Smooth muscle cell (in vitro differentiated cells): ENCODE results near the gene TNFRSF1A. TPM values are rescaled to one million over a fixed set of nuclear protein-coding genes. Genes with fewer than 3 reads are reported as not detected.

ENCODE experiments used
- DNase-seq: peaks from one replicate; lab custom pipeline; 2025; ENCODE audit not compliant: unreplicated experiment; lab: John Stamatoyannopoulos, UW
- H2AFZ ChIP-seq: fragments of 200-600 bp; sonication (generic); 2 replicates; pipeline ENCODE4 v1.6.0; 2016; ENCODE audit warnings: antibody characterized with exemption, low read depth, mild to moderate bottlenecking
- H3F3A ChIP-seq: fragments of 200-600 bp; sonication (generic); 2 replicates; pipeline ENCODE4 v1.6.0; 2017; ENCODE audit warnings: antibody characterized with exemption, low read depth
- H3K27ac ChIP-seq: fragments of 200-600 bp; sonication (generic); 2 replicates; pipeline ENCODE4 v1.5.1; 2016; ENCODE audit warnings: low read depth, mild to moderate bottlenecking
- H3K27me3 ChIP-seq: fragments of 200-600 bp; sonication (generic); 2 replicates; pipeline ENCODE4 v1.6.1; 2016; ENCODE audit warnings: low read depth, mild to moderate bottlenecking
- H3K36me3 ChIP-seq: fragments of 200-600 bp; sonication (generic); 2 replicates; pipeline ENCODE4 v1.5.1; 2016; ENCODE audit warnings: low read depth
- H3K4me1 ChIP-seq: fragments of 200-600 bp; sonication (generic); 2 replicates; pipeline ENCODE4 v1.5.1; 2016; ENCODE audit warnings: low read depth
- H3K4me2 ChIP-seq: fragments of 200-600 bp; sonication (generic); 2 replicates; pipeline ENCODE4 v1.6.0; 2016; ENCODE audit warnings: mild to moderate bottlenecking
- H3K4me3 ChIP-seq: fragments of 200-600 bp; sonication (generic); 2 replicates; pipeline ENCODE4 v1.5.1; 2016; ENCODE audit warnings: mild to moderate bottlenecking
- H3K79me2 ChIP-seq: fragments of 200-600 bp; sonication (generic); 2 replicates; pipeline ENCODE4 v1.6.0; 2016; ENCODE audit warnings: low read depth, mild to moderate bottlenecking
- H3K9ac ChIP-seq: fragments of 200-600 bp; sonication (generic); 2 replicates; pipeline ENCODE4 v1.6.0; 2016; ENCODE audit warnings: low read depth
- H3K9me3 ChIP-seq: fragments of 200-600 bp; sonication (generic); replicated peaks from 2 replicates; pipeline ENCODE4 v1.5.1; 2016; ENCODE audit warnings: low read depth
- H4K20me1 ChIP-seq: fragments of 200-600 bp; sonication (generic); 2 replicates; pipeline ENCODE4 v1.6.0; 2016; ENCODE audit warnings: low read depth
- CTCF ChIP-seq: fragments of 200-600 bp; sonication (generic); IDR thresholded peaks from 2 replicates; pipeline ENCODE4 v1.5.1; 2017; ENCODE audit warnings: borderline replicate concordance, mild to moderate bottlenecking, antibody characterized with exemption; ENCODE audit not compliant: insufficient read depth, poor library complexity, severe bottlenecking
- WGBS: methylation state at CpG from one replicate; pipeline ENCODE4 v1.1.7; 2016; ENCODE audit warnings: low lambda C conversion rate; 5-methylcytosine and 5-hydroxymethylcytosine counted together
- polyA plus RNA-seq: library from polyadenylated mRNA; unstranded; fragments of >200 nt; fragmentation: Nextera tagmentation; extraction: Ambion mirVana; gene quantifications from 2 replicates; pipeline ENCODE4 v1.2.1, GENCODE V29; 2016
- total RNA-seq: library from RNA; depleted of rRNA; stranded (reverse); fragments of >200 nt; gene quantifications from 2 replicates; pipeline ENCODE4 v1.2.3, GENCODE V29; 2014

Gene TNFRSF1A
- total and polyA plus RNA-seq, 2 experiments from 2014 or later, result 110 to 144 TPM

- H3K4me2 ChIP-seq, result no peak overlapping the region
- H3K4me3 ChIP-seq, result no peak overlapping the region
- H3F3A ChIP-seq, result peaks cover 14% of the 10 kb centered on the region
- no peak overlapping the region for H3K27ac ChIP-seq
- no peaks in the 10 kb centered on the region for H3K36me3 ChIP-seq
- no peaks in the 10 kb centered on the region for H4K20me1 ChIP-seq
- H2AFZ ChIP-seq, result no peak overlapping the region
- TF ChIP-seq CTCF, result no peak
- 94% methylated on average over 4 of the region's 4 CpGs for WGBS
- peaks cover 20% of the 10 kb centered on the region for H3K4me1 ChIP-seq
- no peaks in the 10 kb centered on the region for H3K27me3 ChIP-seq
- H3K9me3 ChIP-seq, result no peaks in the 10 kb centered on the region
- H3K9ac ChIP-seq, result no peak overlapping the region
- no peaks in the 10 kb centered on the region for H3K79me2 ChIP-seq
- DNase-seq, result no peak
Measured at GRCh38 chr12:6319446-6319845, 22.4 kb downstream of the TNFRSF1A start.

- H3K9me3 ChIP-seq, result no peaks in the 10 kb centered on the region
- H3K79me2 ChIP-seq, result no peaks in the 10 kb centered on the region
- H3F3A ChIP-seq, result peaks cover 10% of the 10 kb centered on the region
- no peak overlapping the region for H3K9ac ChIP-seq
- H3K27me3 ChIP-seq, result no peaks in the 10 kb centered on the region
- no peaks in the 10 kb centered on the region for H4K20me1 ChIP-seq
- DNase-seq, result no peak
- H3K4me1 ChIP-seq, result peaks cover 14% of the 10 kb centered on the region
- H3K27ac ChIP-seq, result no peak overlapping the region
- no peak overlapping the region for H2AFZ ChIP-seq
- no peak for TF ChIP-seq CTCF
- no peaks in the 10 kb centered on the region for H3K36me3 ChIP-seq
- H3K4me3 ChIP-seq, result no peak overlapping the region
- WGBS, result 94% methylated on average over 14 of the region's 16 CpGs
- no peak overlapping the region for H3K4me2 ChIP-seq
Measured at GRCh38 chr12:6318440-6318879, 23.4 kb downstream of the TNFRSF1A start.

GRCh38 chr12:6317693-6318439 lies 24.0 kb downstream of the TNFRSF1A start:
- Histone ChIP-seq H3F3A (peaks cover 10% of the 10 kb centered on the region), H3K9ac (no peak overlapping the region), H3K4me2 (no peak overlapping the region), H3K27me3 (no peaks in the 10 kb centered on the region), H3K79me2 (no peaks in the 10 kb centered on the region), H3K27ac (no peak overlapping the region), H4K20me1 (no peaks in the 10 kb centered on the region), H3K36me3 (no peaks in the 10 kb centered on the region), H3K9me3 (no peaks in the 10 kb centered on the region), H3K4me1 (peaks cover 10% of the 10 kb centered on the region), H2AFZ (no peak overlapping the region), H3K4me3 (no peak overlapping the region)
- TF ChIP-seq CTCF, result no peak
- no peak for DNase-seq
- 95% methylated on average over 19 of the region's 21 CpGs for WGBS
